ENCODE results near the gene FGFR1OP2. TPM values are rescaled to one million over a fixed set of nuclear protein-coding genes. Genes with fewer than 3 reads are reported as not detected.
A peak's percentile ranks its signal among the peaks of the same experiment; 100 is the strongest.

The FGFR1OP2 gene
- total and polyA plus RNA-seq, 10 donors: 27.2 to 142 (median 70.1) TPM

DNA sequence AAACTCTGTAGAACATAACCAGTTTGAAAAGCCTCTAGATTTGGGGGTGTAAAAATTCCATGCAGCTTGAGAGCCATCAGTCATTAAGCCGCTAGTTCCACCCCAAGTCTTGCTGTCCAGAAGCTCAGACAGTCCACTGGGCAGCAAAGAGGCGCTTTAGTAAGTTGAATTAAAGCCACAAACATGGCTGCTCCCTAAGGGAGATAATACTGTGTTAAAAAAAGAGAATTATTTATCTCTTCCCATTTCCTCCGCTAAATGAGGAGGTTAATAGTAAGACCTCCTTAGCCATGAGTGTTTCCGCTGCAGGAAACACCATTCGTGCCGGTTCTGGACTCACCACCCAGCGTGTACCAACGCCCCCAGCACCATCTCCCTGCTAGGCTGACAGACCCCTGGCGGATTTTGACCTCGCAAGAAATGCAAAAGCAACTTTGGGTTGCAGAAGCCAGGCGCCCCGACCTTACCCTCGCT is 75.4 kb downstream of the FGFR1OP2 start:
- DNase-seq: no peak
- Histone ChIP-seq H3K9me3 (no peaks in the 10 kb centered on the region), H3K4me1 (peaks cover 10 to 76% (median 59%) of the 10 kb centered on the region in 6 donors), H3K27ac (peak overlapping the region; percentile 89 to 98 (median 96)), H3K36me3 (no peaks in the 10 kb centered on the region), H3K27me3 (replicated peaks in 1 of 7) (no peaks in the 10 kb centered on the region), H3K4me3 (peak overlapping the region; percentile 84 to 99 (median 92))
- TF ChIP-seq POLR2A (IDR thresholded peaks at IDR 0.05) (no peak), POLR2AphosphoS5 (IDR thresholded peaks at IDR 0.05) (no peak)
- TF ChIP-seq, protein P1, sequence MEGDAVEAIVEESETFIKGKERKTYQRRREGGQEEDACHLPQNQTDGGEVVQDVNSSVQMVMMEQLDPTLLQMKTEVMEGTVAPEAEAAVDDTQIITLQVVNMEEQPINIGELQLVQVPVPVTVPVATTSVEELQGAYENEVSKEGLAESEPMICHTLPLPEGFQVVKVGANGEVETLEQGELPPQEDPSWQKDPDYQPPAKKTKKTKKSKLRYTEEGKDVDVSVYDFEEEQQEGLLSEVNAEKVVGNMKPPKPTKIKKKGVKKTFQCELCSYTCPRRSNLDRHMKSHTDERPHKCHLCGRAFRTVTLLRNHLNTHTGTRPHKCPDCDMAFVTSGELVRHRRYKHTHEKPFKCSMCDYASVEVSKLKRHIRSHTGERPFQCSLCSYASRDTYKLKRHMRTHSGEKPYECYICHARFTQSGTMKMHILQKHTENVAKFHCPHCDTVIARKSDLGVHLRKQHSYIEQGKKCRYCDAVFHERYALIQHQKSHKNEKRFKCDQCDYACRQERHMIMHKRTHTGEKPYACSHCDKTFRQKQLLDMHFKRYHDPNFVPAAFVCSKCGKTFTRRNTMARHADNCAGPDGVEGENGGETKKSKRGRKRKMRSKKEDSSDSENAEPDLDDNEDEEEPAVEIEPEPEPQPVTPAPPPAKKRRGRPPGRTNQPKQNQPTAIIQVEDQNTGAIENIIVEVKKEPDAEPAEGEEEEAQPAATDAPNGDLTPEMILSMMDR (IDR thresholded peaks at IDR 0.05 in 8 of 11, conservative IDR thresholded peaks at IDR 0.05 in 3 of 11): no peak
- intact Hi-C loops (cut with DNase I; ENCODE audit: low total_unique reads): loop anchor here (5.0 to 10.0 kb wide), 2 partner anchors 159 to 294 kb away; no protein-coding TSS in a partner anchor
- WGBS, 5 donors: 0 to 1% (median 0%) methylated on average over 13 of the region's 13 CpGs

DNA sequence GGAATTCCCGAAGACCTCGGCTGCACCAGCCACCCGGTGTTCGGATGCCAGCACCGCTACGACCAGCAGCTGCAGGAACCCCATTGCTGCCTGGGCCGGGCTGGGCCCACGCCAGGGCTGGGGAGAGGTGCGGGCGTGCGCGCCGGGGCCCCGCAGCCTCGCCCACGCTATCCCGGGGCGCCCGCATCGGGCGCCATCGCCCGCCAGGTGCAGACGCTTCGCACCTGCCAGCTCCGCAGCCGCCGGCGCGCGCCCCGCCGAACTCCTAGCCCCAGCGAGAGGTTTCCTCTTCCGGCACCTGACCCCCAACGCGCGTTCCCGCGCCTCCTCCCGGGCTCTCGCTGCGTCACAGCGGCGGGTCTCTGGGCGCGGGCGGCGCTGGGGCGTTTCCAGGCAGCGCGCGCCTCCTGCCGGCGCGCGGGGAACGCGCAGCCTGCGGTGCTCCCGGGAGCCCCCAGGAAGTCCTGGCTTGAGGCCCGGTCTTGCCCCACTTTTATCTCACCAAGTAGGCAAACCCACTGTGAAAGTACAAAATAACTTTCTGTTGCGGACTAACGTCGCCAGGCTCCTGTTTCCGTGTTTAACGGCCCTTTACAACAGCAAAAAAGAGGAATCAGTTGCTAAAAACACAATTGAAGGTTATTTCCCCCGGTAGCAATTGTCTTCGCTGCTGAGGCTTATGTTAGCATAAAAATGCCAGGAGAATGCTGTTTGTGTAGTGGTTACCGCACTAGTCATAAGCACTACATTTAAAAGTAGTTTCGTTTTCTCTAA is 76.0 kb downstream of the FGFR1OP2 start, which contains the start of gene TM7SF3:
TSS of gene TM7SF3 (minus strand) at position 300 of the 774 bp plus-strand sequence. CDS start at position 84, 216 bp downstream.
- H3K27me3 ChIP-seq (replicated peaks in 1 of 7): no peaks in the 10 kb centered on the region
- DNase-seq: peak; percentile 100
- TF ChIP-seq POLR2A (IDR thresholded peaks at IDR 0.05): peak in 2 of 3 donors; percentile 22 to 47
- peak; percentile 85 to 92 (median 91) for TF ChIP-seq POLR2AphosphoS5 (IDR thresholded peaks at IDR 0.05)
- TF ChIP-seq, protein P1 (IDR thresholded peaks at IDR 0.05 in 8 of 11, conservative IDR thresholded peaks at IDR 0.05 in 3 of 11): peak; percentile 84 to 99 (median 99)
- intact Hi-C loops (cut with DNase I; ENCODE audit: low total_unique reads): loop anchor here (5.0 to 10.0 kb wide), 2 partner anchors 159 to 293 kb away; no protein-coding TSS in a partner anchor
- peak within 1 kb of the TSS; percentile 84 to 99 (median 92) for H3K4me3 ChIP-seq
- H3K9me3 ChIP-seq: no peaks in the 10 kb centered on the region
- peak within 1 kb of the TSS; percentile 89 to 98 (median 96) for H3K27ac ChIP-seq
- peaks cover 10 to 69% (median 57%) of the 10 kb centered on the region in 6 donors for H3K4me1 ChIP-seq
- 0 to 2% (median 1%) methylated on average over 36 to 71 of the region's 71 CpGs for WGBS, 5 donors
- H3K36me3 ChIP-seq: no peaks in the 10 kb centered on the region

DNA sequence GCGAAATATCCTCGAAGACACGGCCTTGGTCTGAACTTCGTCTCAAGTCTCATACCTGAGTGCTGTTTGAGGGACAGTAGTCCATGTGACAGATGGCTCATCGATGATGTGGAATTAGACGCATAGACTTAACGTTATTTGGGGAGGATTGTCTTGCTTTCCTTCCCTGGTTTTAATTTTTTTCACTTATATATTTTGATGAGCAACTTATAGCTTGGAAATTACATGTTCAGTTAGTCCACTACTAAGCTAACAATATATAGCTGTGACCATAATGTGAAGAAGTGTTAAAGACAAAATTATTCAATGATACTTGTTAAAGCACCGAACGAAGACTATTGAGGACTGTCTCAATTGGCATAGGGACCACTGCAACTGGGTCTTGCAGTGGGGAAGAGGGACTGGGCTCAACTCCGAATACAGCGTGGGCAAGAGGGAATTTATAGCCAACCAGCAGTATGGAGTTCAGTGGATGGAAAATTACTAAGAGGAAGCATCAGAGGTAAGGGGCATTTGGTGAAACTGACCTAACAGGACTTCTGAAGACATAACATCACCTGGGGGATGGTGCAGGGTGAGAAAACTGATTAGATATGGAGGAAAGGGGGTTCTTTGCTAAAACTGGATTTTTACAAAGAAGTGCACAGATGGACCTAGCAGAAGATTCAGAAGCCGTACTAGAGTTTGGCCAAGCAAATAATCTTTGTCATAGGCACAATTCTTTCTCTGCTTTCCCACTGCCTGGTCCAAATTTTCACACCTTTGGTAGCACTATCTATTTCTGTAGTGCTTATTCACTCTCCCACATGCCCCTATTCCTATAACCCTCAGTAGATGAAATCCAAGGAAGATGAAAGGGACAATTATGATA is 76.8 kb downstream of the FGFR1OP2 start:
- no peak for DNase-seq
- TF ChIP-seq, protein P1 (IDR thresholded peaks at IDR 0.05 in 8 of 11, conservative IDR thresholded peaks at IDR 0.05 in 3 of 11): no peak
- TF ChIP-seq POLR2A (IDR thresholded peaks at IDR 0.05) (no peak), POLR2AphosphoS5 (IDR thresholded peaks at IDR 0.05) (no peak)
- no peaks in the 10 kb centered on the region for H3K36me3 ChIP-seq
- intact Hi-C loops (cut with DNase I; ENCODE audit: low total_unique reads): loop anchor here (5.0 to 10.0 kb wide), 2 partner anchors 160 to 292 kb away; no protein-coding TSS in a partner anchor
- H3K9me3 ChIP-seq: no peaks in the 10 kb centered on the region
- H3K4me1 ChIP-seq: peaks cover 10 to 61% (median 50%) of the 10 kb centered on the region in 6 donors
- no peaks in the 10 kb centered on the region for H3K27me3 ChIP-seq (replicated peaks in 1 of 7)
- WGBS, 5 donors: 31 to 41% (median 36%) methylated on average over 12 of the region's 12 CpGs
- H3K27ac ChIP-seq: peak overlapping the region; percentile 89 to 98 (median 96)
- peak overlapping the region; percentile 84 to 99 (median 92) for H3K4me3 ChIP-seq

All from spleen (tissue), 11 donors.